K562 (cell line): ENCODE results near the gene WASL. TPM values are rescaled to one million over a fixed set of nuclear protein-coding genes. Genes with fewer than 3 reads are reported as not detected.

ENCODE experiments used
- ZNF778 ChIP-seq: fragments of 450-650 bp; formaldehyde crosslinking; IDR thresholded peaks from 2 replicates; pipeline ENCODE4 v1.4.0; 2020; ENCODE audit warnings: mild to moderate bottlenecking, moderate library complexity
- polyA plus RNA-seq, 8 experiments: library from polyadenylated mRNA; depleted of rRNA in 4 of 8; stranded (reverse) in 5 of 8; unstranded in 3 of 8; fragments of >200 nt; fragmentation: Nextera tagmentation in 2 of 8; fragmentation: Illumina TruSeq in 1 of 8; extraction: Ambion mirVana in 2 of 8; extraction: Trizol in 1 of 8; gene quantifications; 2 replicates each; pipeline versions ENCODE4 v1.2.1 to v1.2.3, GENCODE V29; 2011 to 2014; ENCODE audit warnings: inconsistent platforms in 1 of 8, missing spikeins in 1 of 8
- small RNA-seq: library from RNA; depleted of rRNA; stranded (forward); fragments of <200 nt; gene quantifications from one replicate; pipeline ENCODE3, GENCODE V24; 2014
- total RNA-seq, 7 experiments: library from RNA; depleted of rRNA in 6 of 7; stranded (reverse); fragments of >200 nt in 6 of 7; fragmentation: Illumina TruSeq in 2 of 7; extraction: Trizol in 2 of 7; gene quantifications; 2 replicates each; pipeline versions ENCODE4 v1.2.1 to v1.2.3, GENCODE V29; 2011 to 2021; ENCODE audit warnings: low replicate concordance in 1 of 7
- TF ChIP-seq, protein P1 (sequence below), 2 experiments: fragments of 450-650 bp; IDR thresholded peaks; 2 replicates each; pipeline ENCODE4 v1.6.1; 2016; ENCODE audit warnings: mild to moderate bottlenecking in 2 of 2, borderline replicate concordance in 1 of 2, low read depth in 1 of 2, moderate library complexity in 1 of 2

The WASL gene
- total and polyA plus RNA-seq, 9 of the 15 experiments (the other 6 are each of a cell fraction or from before 2014, with no cell fraction given), result 3.2 to 13.9 (median 8.3) TPM

GRCh38 chr7:123632808-123633207, 116.0 kb downstream of the WASL start (continued):
- TF ChIP-seq, protein P1, sequence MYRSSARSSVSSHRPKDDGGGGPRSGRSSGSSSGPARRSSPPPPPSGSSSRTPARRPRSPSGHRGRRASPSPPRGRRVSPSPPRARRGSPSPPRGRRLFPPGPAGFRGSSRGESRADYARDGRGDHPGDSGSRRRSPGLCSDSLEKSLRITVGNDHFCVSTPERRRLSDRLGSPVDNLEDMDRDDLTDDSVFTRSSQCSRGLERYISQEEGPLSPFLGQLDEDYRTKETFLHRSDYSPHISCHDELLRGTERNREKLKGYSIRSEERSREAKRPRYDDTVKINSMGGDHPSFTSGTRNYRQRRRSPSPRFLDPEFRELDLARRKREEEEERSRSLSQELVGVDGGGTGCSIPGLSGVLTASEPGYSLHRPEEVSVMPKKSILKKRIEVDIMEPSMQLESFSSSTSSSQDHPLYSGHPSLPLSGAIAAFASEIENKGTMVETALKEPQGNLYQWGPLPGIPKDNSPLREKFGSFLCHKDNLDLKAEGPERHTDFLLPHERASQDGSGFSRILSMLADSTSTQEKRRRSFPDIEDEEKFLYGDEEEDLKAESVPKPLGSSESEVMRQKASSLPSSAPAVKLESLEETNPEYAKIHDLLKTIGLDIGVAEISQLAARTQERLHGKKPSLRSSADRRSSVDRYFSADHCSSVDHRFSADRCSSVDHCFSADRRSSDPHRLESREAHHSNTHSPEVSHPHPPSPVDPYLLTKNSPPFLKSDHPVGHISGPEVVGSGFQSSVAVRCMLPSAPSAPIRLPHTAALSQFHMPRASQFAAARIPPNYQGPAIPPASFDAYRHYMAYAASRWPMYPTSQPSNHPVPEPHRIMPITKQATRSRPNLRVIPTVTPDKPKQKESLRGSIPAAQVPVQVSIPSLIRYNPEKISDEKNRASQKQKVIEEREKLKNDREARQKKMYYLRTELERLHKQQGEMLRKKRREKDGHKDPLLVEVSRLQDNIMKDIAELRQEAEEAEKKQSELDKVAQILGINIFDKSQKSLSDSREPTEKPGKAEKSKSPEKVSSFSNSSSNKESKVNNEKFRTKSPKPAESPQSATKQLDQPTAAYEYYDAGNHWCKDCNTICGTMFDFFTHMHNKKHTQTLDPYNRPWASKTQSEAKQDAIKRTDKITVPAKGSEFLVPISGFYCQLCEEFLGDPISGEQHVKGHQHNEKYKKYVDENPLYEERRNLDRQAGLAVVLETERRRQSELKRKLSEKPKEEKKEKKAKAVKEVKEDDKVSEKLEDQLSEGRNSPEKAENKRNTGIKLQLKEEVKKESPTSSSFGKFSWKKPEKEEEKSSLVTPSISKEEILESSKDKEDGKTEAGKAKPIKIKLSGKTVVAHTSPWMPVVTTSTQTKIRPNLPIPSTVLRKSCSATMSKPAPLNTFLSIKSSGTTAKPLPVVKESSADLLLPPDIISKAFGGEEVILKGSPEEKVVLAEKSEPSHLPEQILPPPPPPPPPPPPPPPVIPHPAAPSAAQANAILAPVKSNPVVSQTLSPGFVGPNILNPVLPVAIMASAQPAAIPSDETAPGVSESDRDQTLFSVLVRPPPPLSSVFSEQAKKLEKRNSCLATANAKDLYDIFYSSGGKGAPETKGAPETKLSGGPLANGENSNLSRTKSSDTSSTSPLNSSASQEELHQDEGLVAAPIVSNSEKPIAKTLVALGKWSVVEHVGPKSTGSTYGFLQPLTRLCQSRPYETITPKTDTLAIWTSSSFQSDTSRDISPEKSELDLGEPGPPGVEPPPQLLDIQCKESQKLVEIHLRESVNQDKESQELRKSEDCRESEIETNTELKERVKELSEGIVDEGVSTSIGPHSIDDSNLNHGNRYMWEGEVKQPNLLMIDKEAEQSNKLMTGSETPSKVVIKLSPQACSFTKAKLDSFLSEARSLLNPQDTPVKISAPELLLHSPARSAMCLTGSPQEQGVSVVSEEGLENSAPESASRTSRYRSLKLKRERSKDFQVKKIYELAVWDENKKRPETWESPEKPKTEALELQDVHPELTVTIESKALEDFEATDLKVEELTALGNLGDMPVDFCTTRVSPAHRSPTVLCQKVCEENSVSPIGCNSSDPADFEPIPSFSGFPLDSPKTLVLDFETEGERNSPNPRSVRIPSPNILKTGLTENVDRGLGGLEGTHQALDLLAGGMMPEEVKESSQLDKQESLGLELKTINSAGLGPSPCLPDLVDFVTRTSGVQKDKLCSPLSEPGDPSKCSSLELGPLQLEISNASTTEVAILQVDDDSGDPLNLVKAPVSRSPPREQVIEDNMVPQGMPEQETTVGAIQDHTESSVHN (IDR thresholded peaks at IDR 0.05; ENCODE audit: borderline replicate concordance in 1 of 2, low read depth in 1 of 2), result no peak
- no peak for TF ChIP-seq ZNF778 (CRISPR knock-in tag)

Small RNA genes lying within 50 kb of the gene (small RNA-seq; reads per million reads assigned to genes)
- gene RNU6-11P, result not detected

Other genes starting within 250 kb of the WASL start
- 0.98 and 1.3 TPM in 2 replicates for gene IQUB, start 214.4 kb downstream of the WASL start, total RNA-seq (2014; rRNA removed)
- gene IQUB, start 214.4 kb downstream of the WASL start, total RNA-seq (2014; rRNA removed; fragmentation: Illumina TruSeq; extraction: Trizol), result 2.4 and 3.1 TPM in 2 replicates
- 2.0 and 2.6 TPM in 2 replicates for gene IQUB, start 214.4 kb downstream of the WASL start, total RNA-seq (2015; rRNA removed; fragmentation: Illumina TruSeq; extraction: Trizol)
- 1.1 and 1.9 TPM in 2 replicates for gene IQUB, start 214.4 kb downstream of the WASL start, total RNA-seq (2021)
- gene IQUB, start 214.4 kb downstream of the WASL start, polyA plus RNA-seq (2011; rRNA removed), result 0.69 and 1.3 TPM in 2 replicates
- gene IQUB, start 214.4 kb downstream of the WASL start, polyA plus RNA-seq (2014; fragmentation: Illumina TruSeq; extraction: Trizol), result 1.4 and 1.6 TPM in 2 replicates
- 1 to 10 TPM; 1.3 to 1.7 TPM for gene IQUB, start 214.4 kb downstream of the WASL start, polyA plus RNA-seq (2014; fragmentation: Nextera tagmentation; extraction: Ambion mirVana)
- 0.58 and 0.62 TPM in 2 replicates for gene IQUB, start 214.4 kb downstream of the WASL start, polyA plus RNA-seq (2014; rRNA removed)
- 187 and 199 TPM in 2 replicates for gene NDUFA5, start 191.2 kb downstream of the WASL start, total RNA-seq (2014; rRNA removed)
- 377 and 418 TPM in 2 replicates for gene NDUFA5, start 191.2 kb downstream of the WASL start, total RNA-seq (2014; rRNA removed; fragmentation: Illumina TruSeq; extraction: Trizol)
- 324 and 363 TPM in 2 replicates for gene NDUFA5, start 191.2 kb downstream of the WASL start, total RNA-seq (2015; rRNA removed; fragmentation: Illumina TruSeq; extraction: Trizol)
- gene NDUFA5, start 191.2 kb downstream of the WASL start, total RNA-seq (2021), result 244 and 267 TPM in 2 replicates
- gene NDUFA5, start 191.2 kb downstream of the WASL start, polyA plus RNA-seq (2011; rRNA removed), result 85.5 and 155 TPM in 2 replicates
- 257 and 269 TPM in 2 replicates for gene NDUFA5, start 191.2 kb downstream of the WASL start, polyA plus RNA-seq (2014; fragmentation: Illumina TruSeq; extraction: Trizol)
- 100 to 1,000 TPM; 669 to 677 TPM for gene NDUFA5, start 191.2 kb downstream of the WASL start, polyA plus RNA-seq (2014; fragmentation: Nextera tagmentation; extraction: Ambion mirVana)
- gene NDUFA5, start 191.2 kb downstream of the WASL start, polyA plus RNA-seq (2014; rRNA removed), result 245 and 254 TPM in 2 replicates
- gene ASB15, start 147.2 kb downstream of the WASL start, total RNA-seq (2014; rRNA removed), result not detected in 2 replicates
- 0.03 TPM in 1 of 2 replicates, not detected in the other for gene ASB15, start 147.2 kb downstream of the WASL start, total RNA-seq (2014; rRNA removed; fragmentation: Illumina TruSeq; extraction: Trizol)
- 0.04 and 0.19 TPM in 2 replicates for gene ASB15, start 147.2 kb downstream of the WASL start, total RNA-seq (2015; rRNA removed; fragmentation: Illumina TruSeq; extraction: Trizol)
- 0.04 TPM in 1 of 2 replicates, not detected in the other for gene ASB15, start 147.2 kb downstream of the WASL start, total RNA-seq (2021)
- gene ASB15, start 147.2 kb downstream of the WASL start, polyA plus RNA-seq (2011; rRNA removed), result not detected in 2 replicates
- 0.03 and 0.04 TPM in 2 replicates for gene ASB15, start 147.2 kb downstream of the WASL start, polyA plus RNA-seq (2014; fragmentation: Illumina TruSeq; extraction: Trizol)
- under 1 TPM; 0.03 to 0.14 TPM for gene ASB15, start 147.2 kb downstream of the WASL start, polyA plus RNA-seq (2014; fragmentation: Nextera tagmentation; extraction: Ambion mirVana)
- gene ASB15, start 147.2 kb downstream of the WASL start, polyA plus RNA-seq (2014; rRNA removed), result 0.11 and 0.12 TPM in 2 replicates
- not detected in 2 replicates for gene LMOD2, start 93.1 kb downstream of the WASL start, total RNA-seq (2014; rRNA removed)
- not detected in 2 replicates for gene LMOD2, start 93.1 kb downstream of the WASL start, total RNA-seq (2014; rRNA removed; fragmentation: Illumina TruSeq; extraction: Trizol)
- gene LMOD2, start 93.1 kb downstream of the WASL start, total RNA-seq (2015; rRNA removed; fragmentation: Illumina TruSeq; extraction: Trizol), result not detected in 2 replicates
- 0.13 TPM in 1 of 2 replicates, not detected in the other for gene LMOD2, start 93.1 kb downstream of the WASL start, total RNA-seq (2021)
- not detected in 2 replicates for gene LMOD2, start 93.1 kb downstream of the WASL start, polyA plus RNA-seq (2011; rRNA removed)
- gene LMOD2, start 93.1 kb downstream of the WASL start, polyA plus RNA-seq (2014; fragmentation: Illumina TruSeq; extraction: Trizol), result not detected in 2 replicates
- under 1 TPM in 1 of 2 experiments, not detected in 1; 0.04 TPM for gene LMOD2, start 93.1 kb downstream of the WASL start, polyA plus RNA-seq (2014; fragmentation: Nextera tagmentation; extraction: Ambion mirVana)
- gene LMOD2, start 93.1 kb downstream of the WASL start, polyA plus RNA-seq (2014; rRNA removed), result not detected in 2 replicates
- gene HYAL4, start 96.2 kb upstream of the WASL start, total RNA-seq (2014; rRNA removed), result not detected in 2 replicates
- not detected in 2 replicates for gene HYAL4, start 96.2 kb upstream of the WASL start, total RNA-seq (2014; rRNA removed; fragmentation: Illumina TruSeq; extraction: Trizol)
- not detected in 2 replicates for gene HYAL4, start 96.2 kb upstream of the WASL start, total RNA-seq (2015; rRNA removed; fragmentation: Illumina TruSeq; extraction: Trizol)
- gene HYAL4, start 96.2 kb upstream of the WASL start, total RNA-seq (2021), result not detected in 2 replicates
- not detected in 2 replicates for gene HYAL4, start 96.2 kb upstream of the WASL start, polyA plus RNA-seq (2011; rRNA removed)
- gene HYAL4, start 96.2 kb upstream of the WASL start, polyA plus RNA-seq (2014; fragmentation: Illumina TruSeq; extraction: Trizol), result not detected in 2 replicates
- not detected for gene HYAL4, start 96.2 kb upstream of the WASL start, polyA plus RNA-seq (2014; fragmentation: Nextera tagmentation; extraction: Ambion mirVana)
- gene HYAL4, start 96.2 kb upstream of the WASL start, polyA plus RNA-seq (2014; rRNA removed), result not detected in 2 replicates
- gene SPAM1, start 176.2 kb upstream of the WASL start, total RNA-seq (2014; rRNA removed), result not detected in 2 replicates
- not detected in 2 replicates for gene SPAM1, start 176.2 kb upstream of the WASL start, total RNA-seq (2014; rRNA removed; fragmentation: Illumina TruSeq; extraction: Trizol)
- not detected in 2 replicates for gene SPAM1, start 176.2 kb upstream of the WASL start, total RNA-seq (2015; rRNA removed; fragmentation: Illumina TruSeq; extraction: Trizol)
- gene SPAM1, start 176.2 kb upstream of the WASL start, total RNA-seq (2021), result not detected in 2 replicates
- gene SPAM1, start 176.2 kb upstream of the WASL start, polyA plus RNA-seq (2011; rRNA removed), result not detected in 2 replicates
- not detected in 2 replicates for gene SPAM1, start 176.2 kb upstream of the WASL start, polyA plus RNA-seq (2014; fragmentation: Illumina TruSeq; extraction: Trizol)
- gene SPAM1, start 176.2 kb upstream of the WASL start, polyA plus RNA-seq (2014; fragmentation: Nextera tagmentation; extraction: Ambion mirVana), result not detected
- not detected in 2 replicates for gene SPAM1, start 176.2 kb upstream of the WASL start, polyA plus RNA-seq (2014; rRNA removed)